ENCODE data around the gene CMPK1. TPM values are rescaled to one million over a fixed set of nuclear protein-coding genes. Genes with fewer than 3 reads are reported as not detected.

The CMPK1 gene
- total RNA-seq, 1 experiment from 2014 or later, result 77.4 TPM

DNA sequence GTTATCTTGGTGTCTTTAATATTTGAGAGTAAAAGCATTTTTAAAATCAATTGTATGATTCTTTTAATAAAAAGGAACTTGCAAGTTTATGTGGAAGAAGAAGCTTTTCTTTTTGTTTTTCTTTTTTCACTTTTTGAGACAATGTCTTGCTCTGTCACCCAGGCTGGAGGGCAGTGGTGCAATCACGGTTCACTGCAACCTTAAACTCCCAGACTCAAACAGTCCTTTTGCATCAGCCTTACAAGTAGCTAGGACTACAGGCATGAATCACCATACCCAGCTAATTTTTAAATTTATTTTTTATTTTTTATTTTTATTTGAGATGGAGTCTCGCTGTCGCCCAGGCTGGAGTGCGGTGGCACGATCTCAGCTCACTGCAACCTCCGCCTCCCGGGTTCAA is 34.1 kb downstream of the CMPK1 start:
- H3K4me3 Mint-ChIP-seq (ENCODE audit: unreplicated experiment), result no peak overlapping the region

DNA sequence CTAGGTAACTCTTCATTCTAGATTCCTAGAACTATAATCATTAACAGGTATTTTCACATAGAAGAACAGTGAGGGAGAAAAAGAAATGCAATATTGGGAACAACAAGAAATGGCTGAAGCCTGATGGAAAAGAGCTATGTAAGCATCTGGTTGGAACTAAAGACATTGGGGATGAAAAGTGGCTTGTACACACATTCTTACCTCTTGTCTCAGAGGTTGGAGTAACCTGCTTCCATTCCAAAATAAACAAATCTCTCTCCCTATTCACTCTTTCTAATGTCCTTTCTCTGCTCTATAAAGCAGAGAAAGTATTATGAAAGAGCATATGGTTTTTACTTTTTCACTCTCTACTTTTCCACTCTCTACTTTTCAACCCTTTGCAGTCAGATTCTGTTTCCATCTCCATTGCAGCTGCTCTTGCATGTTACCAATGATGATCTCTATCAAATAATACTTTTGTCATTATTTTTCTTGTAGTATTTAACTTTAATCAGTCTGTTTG is 37.5 kb downstream of the CMPK1 start:
- H3K4me1 ChIP-seq, result no peaks in the 10 kb centered on the region
- no peak overlapping the region for H3K4me3 Mint-ChIP-seq (ENCODE audit: unreplicated experiment)
- no peaks in the 10 kb centered on the region for H3K27me3 Mint-ChIP-seq (ENCODE audit: insufficient read depth, unreplicated experiment)
- intact Hi-C loops (cut with micrococcal nuclease; ENCODE audit: unreplicated experiment), result no loop called here
- DNase-seq, result no peak
- ChIA-PET POLR2A (no interaction called here), CTCF (no interaction called here)
- no peak overlapping the region for H3K4me3 ChIP-seq (ENCODE audit: low read depth, low read length)
- H3K27me3 ChIP-seq (replicated peaks; ENCODE audit: control insufficient read depth, insufficient read depth, low read length), result no peaks in the 10 kb centered on the region
- TF ChIP-seq, protein P1, sequence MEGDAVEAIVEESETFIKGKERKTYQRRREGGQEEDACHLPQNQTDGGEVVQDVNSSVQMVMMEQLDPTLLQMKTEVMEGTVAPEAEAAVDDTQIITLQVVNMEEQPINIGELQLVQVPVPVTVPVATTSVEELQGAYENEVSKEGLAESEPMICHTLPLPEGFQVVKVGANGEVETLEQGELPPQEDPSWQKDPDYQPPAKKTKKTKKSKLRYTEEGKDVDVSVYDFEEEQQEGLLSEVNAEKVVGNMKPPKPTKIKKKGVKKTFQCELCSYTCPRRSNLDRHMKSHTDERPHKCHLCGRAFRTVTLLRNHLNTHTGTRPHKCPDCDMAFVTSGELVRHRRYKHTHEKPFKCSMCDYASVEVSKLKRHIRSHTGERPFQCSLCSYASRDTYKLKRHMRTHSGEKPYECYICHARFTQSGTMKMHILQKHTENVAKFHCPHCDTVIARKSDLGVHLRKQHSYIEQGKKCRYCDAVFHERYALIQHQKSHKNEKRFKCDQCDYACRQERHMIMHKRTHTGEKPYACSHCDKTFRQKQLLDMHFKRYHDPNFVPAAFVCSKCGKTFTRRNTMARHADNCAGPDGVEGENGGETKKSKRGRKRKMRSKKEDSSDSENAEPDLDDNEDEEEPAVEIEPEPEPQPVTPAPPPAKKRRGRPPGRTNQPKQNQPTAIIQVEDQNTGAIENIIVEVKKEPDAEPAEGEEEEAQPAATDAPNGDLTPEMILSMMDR (IDR thresholded peaks at IDR 0.05; ENCODE audit: insufficient read depth in 1 of 2, low read depth in 1 of 2, low read length in 1 of 2, severe bottlenecking in 1 of 2, unreplicated experiment in 1 of 2), result no peak
- 0 out of 2 replicates have a peak, but pooled peaks cover 1% of the 10 kb centered on the region for H3K36me3 ChIP-seq (ENCODE audit: control insufficient read depth, insufficient read depth, low read length)
- no peaks in the 10 kb centered on the region for H3K9me3 ChIP-seq
- H3K9me3 Mint-ChIP-seq (ENCODE audit: unreplicated experiment), result no peaks in the 10 kb centered on the region
- peaks cover 56% of the 10 kb centered on the region for H3K36me3 Mint-ChIP-seq (ENCODE audit: insufficient read depth, unreplicated experiment)
- no TSS peak for BruUV-seq (replicated peaks)
- peaks cover 7% of the 10 kb centered on the region for H3K4me1 Mint-ChIP-seq (ENCODE audit: low read depth, unreplicated experiment)
- no peak overlapping the region for H3K27ac Mint-ChIP-seq (ENCODE audit: unreplicated experiment)

More for the DNA sequence above, 34.1 kb downstream of the CMPK1 start:
- H3K36me3 ChIP-seq (ENCODE audit: control insufficient read depth, insufficient read depth, low read length), result no peaks in the 10 kb centered on the region
- H3K4me3 ChIP-seq (ENCODE audit: low read depth, low read length), result no peak overlapping the region
- H3K27me3 Mint-ChIP-seq (ENCODE audit: insufficient read depth, unreplicated experiment), result no peaks in the 10 kb centered on the region
- intact Hi-C loops (cut with micrococcal nuclease; ENCODE audit: unreplicated experiment), result no loop called here
- ChIA-PET CTCF (no interaction called here), POLR2A (no interaction called here)
- DNase-seq, result no peak
- peaks cover 33% of the 10 kb centered on the region for H3K36me3 Mint-ChIP-seq (ENCODE audit: insufficient read depth, unreplicated experiment)
- no peaks in the 10 kb centered on the region for H3K4me1 ChIP-seq
- no peaks in the 10 kb centered on the region for H3K9me3 ChIP-seq
- TF ChIP-seq, protein P1 (IDR thresholded peaks at IDR 0.05; ENCODE audit: insufficient read depth in 1 of 2, low read depth in 1 of 2, low read length in 1 of 2, severe bottlenecking in 1 of 2, unreplicated experiment in 1 of 2), result no peak
- H3K4me1 Mint-ChIP-seq (ENCODE audit: low read depth, unreplicated experiment), result peaks cover 7% of the 10 kb centered on the region
- H3K27ac Mint-ChIP-seq (ENCODE audit: unreplicated experiment), result no peak overlapping the region
- H3K9me3 Mint-ChIP-seq (ENCODE audit: unreplicated experiment), result no peaks in the 10 kb centered on the region
- no peaks in the 10 kb centered on the region for H3K27me3 ChIP-seq (replicated peaks; ENCODE audit: control insufficient read depth, insufficient read depth, low read length)
- no TSS peak for BruUV-seq (replicated peaks)

DNA sequence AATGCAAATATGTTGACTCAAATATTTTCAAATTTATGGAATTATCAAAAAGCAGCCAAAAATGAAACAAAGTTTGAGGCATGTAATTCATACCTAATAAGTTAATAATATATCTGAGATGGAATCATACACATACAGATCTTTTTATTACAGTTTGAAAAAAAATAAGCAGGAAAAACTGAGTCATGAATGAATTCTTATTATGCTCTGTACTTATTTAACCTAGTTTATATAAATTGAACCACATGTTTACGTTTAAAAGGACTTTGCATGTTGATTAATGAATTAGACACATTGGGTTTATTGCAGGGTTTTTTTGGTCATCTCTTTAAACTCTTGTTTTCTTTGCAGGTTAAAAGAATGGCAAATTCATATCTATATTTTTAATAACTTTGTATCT is 40.9 kb downstream of the CMPK1 start:
- Mint-ChIP-seq H3K27me3 (ENCODE audit: insufficient read depth, unreplicated experiment) (no peaks in the 10 kb centered on the region), H3K9me3 (ENCODE audit: unreplicated experiment) (no peaks in the 10 kb centered on the region), H3K27ac (ENCODE audit: unreplicated experiment) (no peak overlapping the region), H3K36me3 (ENCODE audit: insufficient read depth, unreplicated experiment) (peaks cover 51% of the 10 kb centered on the region), H3K4me1 (ENCODE audit: low read depth, unreplicated experiment) (peaks cover 16% of the 10 kb centered on the region), H3K4me3 (ENCODE audit: unreplicated experiment) (no peak overlapping the region)
- DNase-seq, result no peak
- H3K36me3 ChIP-seq (ENCODE audit: control insufficient read depth, insufficient read depth, low read length), result 0 out of 2 replicates have a peak, but pooled peaks cover 1% of the 10 kb centered on the region
- intact Hi-C loops (cut with micrococcal nuclease; ENCODE audit: unreplicated experiment), result no loop called here
- ChIA-PET POLR2A (no interaction called here), CTCF (no interaction called here)
- TF ChIP-seq, protein P1 (IDR thresholded peaks at IDR 0.05; ENCODE audit: insufficient read depth in 1 of 2, low read depth in 1 of 2, low read length in 1 of 2, severe bottlenecking in 1 of 2, unreplicated experiment in 1 of 2), result no peak
- H3K4me3 ChIP-seq (ENCODE audit: low read depth, low read length), result no peak overlapping the region
- no peaks in the 10 kb centered on the region for H3K9me3 ChIP-seq
- BruUV-seq (replicated peaks), result no TSS peak
- peaks cover 29% of the 10 kb centered on the region for H3K4me1 ChIP-seq
- no peaks in the 10 kb centered on the region for H3K27me3 ChIP-seq (replicated peaks; ENCODE audit: control insufficient read depth, insufficient read depth, low read length)

Measured in Caco-2 (cell line).